Coronary artery (tissue), 2 donors: ENCODE measurements around the gene DIAPH2.

ENCODE experiments used
- DNase-seq: peaks from one replicate; pipeline ENCODE4 v3.0.0-alpha.2; 2017; ENCODE audit warnings: low spot score
- H3K27ac ChIP-seq, 2 donors: fragments of 200-600 bp; sonication (generic); one replicate each; pipeline ENCODE4 v1.5.1; 2016 to 2019
- H3K4me3 ChIP-seq: fragments of 200-600 bp; sonication (generic); 2 replicates; pipeline ENCODE4 v1.5.1; 2016; ENCODE audit warnings: mild to moderate bottlenecking, moderate library complexity
- TF ChIP-seq, protein P1 (sequence below): fragments of 200-600 bp; sonication (generic); IDR thresholded peaks from one replicate; pipeline ENCODE4 v1.5.1; 2019; ENCODE audit warnings: antibody characterized with exemption

DIAPH2 gene

DNA sequence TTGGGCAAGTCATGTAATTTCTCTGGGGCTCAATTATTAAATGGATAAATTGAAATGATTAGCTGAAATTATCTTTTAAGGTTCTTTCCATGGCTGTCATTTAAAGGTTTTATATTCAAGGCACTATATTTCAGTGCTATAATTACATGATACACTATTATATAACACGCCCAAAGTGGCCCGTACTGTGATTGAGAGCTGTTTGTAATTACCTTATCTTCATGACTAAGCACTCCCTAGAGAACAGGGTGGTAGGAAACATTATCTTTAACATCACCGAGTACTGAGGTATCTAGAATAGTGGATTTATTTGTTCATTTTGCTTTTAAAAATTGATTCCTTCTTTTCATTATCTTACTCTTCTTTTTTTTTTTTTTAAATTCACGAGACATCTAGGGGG is 79.0 kb downstream of the DIAPH2 start:
- TF ChIP-seq, protein P1, sequence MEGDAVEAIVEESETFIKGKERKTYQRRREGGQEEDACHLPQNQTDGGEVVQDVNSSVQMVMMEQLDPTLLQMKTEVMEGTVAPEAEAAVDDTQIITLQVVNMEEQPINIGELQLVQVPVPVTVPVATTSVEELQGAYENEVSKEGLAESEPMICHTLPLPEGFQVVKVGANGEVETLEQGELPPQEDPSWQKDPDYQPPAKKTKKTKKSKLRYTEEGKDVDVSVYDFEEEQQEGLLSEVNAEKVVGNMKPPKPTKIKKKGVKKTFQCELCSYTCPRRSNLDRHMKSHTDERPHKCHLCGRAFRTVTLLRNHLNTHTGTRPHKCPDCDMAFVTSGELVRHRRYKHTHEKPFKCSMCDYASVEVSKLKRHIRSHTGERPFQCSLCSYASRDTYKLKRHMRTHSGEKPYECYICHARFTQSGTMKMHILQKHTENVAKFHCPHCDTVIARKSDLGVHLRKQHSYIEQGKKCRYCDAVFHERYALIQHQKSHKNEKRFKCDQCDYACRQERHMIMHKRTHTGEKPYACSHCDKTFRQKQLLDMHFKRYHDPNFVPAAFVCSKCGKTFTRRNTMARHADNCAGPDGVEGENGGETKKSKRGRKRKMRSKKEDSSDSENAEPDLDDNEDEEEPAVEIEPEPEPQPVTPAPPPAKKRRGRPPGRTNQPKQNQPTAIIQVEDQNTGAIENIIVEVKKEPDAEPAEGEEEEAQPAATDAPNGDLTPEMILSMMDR, result no peak
- no peak overlapping the region for H3K27ac ChIP-seq

DNA sequence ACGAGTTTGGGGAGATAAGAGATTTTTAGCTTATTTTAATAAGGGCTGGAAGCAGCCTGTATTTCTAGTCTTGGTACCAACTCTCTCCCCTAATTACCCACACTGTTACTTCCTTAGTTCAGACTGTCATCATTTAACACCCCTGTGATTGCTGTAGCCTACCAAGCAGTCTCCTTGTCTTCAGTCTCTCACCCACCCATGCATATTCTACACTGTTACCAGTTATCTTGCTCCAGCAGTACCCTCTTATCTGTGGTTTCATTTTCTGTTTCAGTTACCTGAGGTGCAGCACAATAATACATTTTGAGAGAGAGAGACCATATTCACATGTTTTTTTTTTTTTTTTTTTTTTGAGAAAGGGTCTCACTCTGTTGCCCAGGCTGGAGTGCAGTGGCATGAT is 80.2 kb downstream of the DIAPH2 start:
- no peak overlapping the region for H3K4me3 ChIP-seq
- DNase-seq, result no peak
- H3K27ac ChIP-seq, result no peak overlapping the region
- TF ChIP-seq, protein P1, result no peak

More for the DNA sequence above, 79.0 kb downstream of the DIAPH2 start:
- no peak overlapping the region for H3K4me3 ChIP-seq
- no peak for DNase-seq

DNA sequence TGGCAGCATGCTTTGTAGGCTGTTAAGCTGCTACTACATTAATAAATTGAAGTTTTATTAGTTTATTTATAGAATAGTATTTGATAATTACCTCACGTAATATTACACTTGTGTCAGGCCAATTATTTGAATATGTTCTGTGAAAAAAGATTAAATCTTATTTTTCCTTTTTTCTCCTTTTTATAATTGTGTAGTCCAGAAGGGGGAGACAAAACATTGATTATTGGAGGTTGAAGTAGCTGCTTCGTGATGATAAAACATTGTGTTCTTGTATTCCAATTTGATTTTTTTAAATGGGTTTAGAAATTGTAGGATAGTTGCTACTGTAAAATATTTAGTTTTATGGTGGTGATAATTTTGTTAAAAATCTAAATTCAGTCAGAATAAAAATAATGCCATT is 85.7 kb downstream of the DIAPH2 start:
- no peak overlapping the region for H3K27ac ChIP-seq
- no peak overlapping the region for H3K4me3 ChIP-seq
- no peak for DNase-seq
- TF ChIP-seq, protein P1, result no peak

DNA sequence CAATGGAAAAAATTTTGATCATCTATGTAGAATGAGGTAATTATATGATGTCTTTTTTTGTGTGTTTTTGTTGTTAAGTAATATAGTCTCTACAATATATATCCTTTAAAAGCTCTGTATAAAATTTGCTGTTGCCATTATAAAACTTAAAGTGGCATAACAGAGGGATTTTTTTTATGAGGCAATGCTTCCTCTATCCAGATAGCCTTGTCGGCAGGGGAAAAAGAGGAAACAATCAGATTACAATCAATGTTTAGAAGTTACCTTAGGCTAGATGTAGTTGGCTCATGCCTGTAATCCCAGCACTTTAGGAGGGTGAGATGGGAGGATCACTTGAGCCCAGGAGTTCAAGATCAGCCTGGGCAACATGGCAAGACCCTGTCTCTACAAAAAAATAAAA is 86.8 kb downstream of the DIAPH2 start:
- no peak for DNase-seq
- no peak overlapping the region for H3K27ac ChIP-seq

DNA sequence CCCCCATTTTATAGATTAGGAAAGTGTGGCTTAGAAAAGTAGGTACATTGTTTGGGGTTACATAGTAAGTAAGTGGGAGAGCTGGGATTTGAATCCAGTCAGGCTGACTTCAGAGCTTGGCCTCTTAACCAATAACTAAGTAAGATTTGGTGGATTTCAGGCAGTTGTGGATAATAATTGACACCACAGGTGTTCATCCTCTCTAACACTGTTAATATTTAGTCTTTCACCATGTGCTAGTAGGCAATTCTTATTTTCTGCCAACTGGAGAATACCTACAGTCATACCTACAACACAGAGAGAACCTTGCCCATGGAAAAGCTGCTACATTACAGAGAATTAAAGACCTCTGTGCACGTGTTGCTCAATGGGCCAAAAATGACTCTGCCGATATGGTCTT is 89.5 kb downstream of the DIAPH2 start:
- TF ChIP-seq, protein P1, result no peak
- Histone ChIP-seq H3K27ac (no peak overlapping the region), H3K4me3 (no peak overlapping the region)
- DNase-seq, result no peak

More for the DNA sequence above, 86.8 kb downstream of the DIAPH2 start:
- no peak overlapping the region for H3K4me3 ChIP-seq
- TF ChIP-seq, protein P1, result no peak

DNA sequence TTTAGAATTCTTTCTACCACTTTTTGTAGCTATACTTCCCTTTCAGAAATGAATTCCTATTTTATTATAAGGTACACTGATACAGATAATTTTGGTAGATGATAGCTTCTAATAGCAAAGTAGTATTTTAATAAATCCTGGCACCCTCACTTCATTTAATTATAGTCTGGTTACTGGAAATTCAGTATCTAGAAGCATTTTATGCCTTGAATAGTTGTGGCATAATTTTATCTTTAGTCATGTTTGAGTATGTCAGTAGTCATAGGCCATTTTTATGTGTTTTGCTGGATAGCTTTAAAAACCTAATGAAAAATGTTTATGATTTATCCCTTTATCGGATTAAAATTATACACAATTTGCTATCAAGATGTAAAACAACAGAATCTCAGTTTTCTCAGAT is 92.3 kb downstream of the DIAPH2 start:
- no peak for DNase-seq
- TF ChIP-seq, protein P1, result no peak
- Histone ChIP-seq H3K4me3 (no peak overlapping the region), H3K27ac (no peak overlapping the region)

DNA sequence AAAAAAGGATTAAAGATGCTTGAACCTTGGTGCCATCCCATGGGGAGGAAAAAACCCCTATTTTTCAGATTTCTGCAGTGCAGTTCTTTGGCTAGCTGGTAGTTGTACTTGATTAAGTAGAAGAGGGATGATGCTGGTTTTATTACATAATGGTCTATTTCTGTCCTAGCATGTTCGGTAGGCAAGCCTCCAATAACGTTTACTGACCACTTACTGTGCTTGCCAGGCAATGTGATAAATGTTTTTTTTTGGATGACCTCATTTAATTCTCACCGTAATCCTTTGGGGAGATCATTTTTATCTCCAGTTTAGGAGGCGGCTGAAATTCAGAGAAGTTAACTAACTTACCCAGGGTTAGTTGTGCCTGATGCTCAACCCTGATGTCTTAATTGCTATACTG is 106.9 kb downstream of the DIAPH2 start:
- TF ChIP-seq, protein P1, result no peak
- no peak overlapping the region for H3K27ac ChIP-seq
- DNase-seq, result no peak

More for the DNA sequence above, 106.9 kb downstream of the DIAPH2 start:
- H3K4me3 ChIP-seq, result no peak overlapping the region
